Measurements from ENCODE around the gene SLC8A1. TPM values are rescaled to one million over a fixed set of nuclear protein-coding genes. Genes with fewer than 3 reads are reported as not detected.

The SLC8A1 gene
- total RNA-seq, 2 experiments from 2014 or later = 0.47 to 0.59 TPM

- Histone ChIP-seq H3K4me3 (ENCODE audit: low read length) (no peak overlapping the region), H3K36me3 (ENCODE audit: insufficient read depth, low read length) (no peaks in the 10 kb centered on the region), H3K27ac (ENCODE audit: low read depth in 1 of 2, low read length in 2 of 2) (no peak overlapping the region), H3K4me1 (ENCODE audit: insufficient read depth, low read length) (no peaks in the 10 kb centered on the region), H3K27me3 (ENCODE audit: control insufficient read depth in 1 of 2, insufficient read depth in 2 of 2, low read length in 2 of 2) (no peaks in the 10 kb centered on the region), H3K9me3 (ENCODE audit: control insufficient read depth in 1 of 2, insufficient read depth in 1 of 2, low read length in 2 of 2) (no peaks in the 10 kb centered on the region)
- intact Hi-C loops (cut with DNase I, micrococcal nuclease) = no loop called here
- no peak overlapping the region for H3K4me3 Mint-ChIP-seq
- H3K27ac Mint-ChIP-seq = no peak overlapping the region
- no peaks in the 10 kb centered on the region for H3K27me3 Mint-ChIP-seq
- no peaks in the 10 kb centered on the region for H3K4me1 Mint-ChIP-seq (ENCODE audit: low read depth)
- DNase-seq (no peak), ATAC-seq (ENCODE audit: poor library complexity) (no peak)
- POLR2A ChIA-PET = no interaction called here
- no peaks in the 10 kb centered on the region for H3K9me3 Mint-ChIP-seq
- TF ChIP-seq CTCF (IDR thresholded peaks at IDR 0.05) = no peak
- no peaks in the 10 kb centered on the region for H3K36me3 Mint-ChIP-seq (ENCODE audit: low read depth)
- CTCF ChIA-PET = no interaction called here
Measured at GRCh38 chr2:40358783-40359182, 93.1 kb downstream of the SLC8A1 start.

- CTCF ChIA-PET = no interaction called here
- no peak for ATAC-seq (ENCODE audit: poor library complexity)
Measured at GRCh38 chr2:40357667-40358066, 94.2 kb downstream of the SLC8A1 start.

GRCh38 chr2:40355451-40355850 is 96.4 kb downstream of the SLC8A1 start:
- intact Hi-C loops (cut with DNase I, micrococcal nuclease) = no loop called here
- Mint-ChIP-seq H3K4me1 (ENCODE audit: low read depth) (no peaks in the 10 kb centered on the region), H3K27ac (no peak overlapping the region), H3K9me3 (no peaks in the 10 kb centered on the region), H3K36me3 (ENCODE audit: low read depth) (no peaks in the 10 kb centered on the region), H3K4me3 (no peak overlapping the region), H3K27me3 (no peaks in the 10 kb centered on the region)
- no peak overlapping the region for H3K4me3 ChIP-seq (ENCODE audit: low read length)
- no peaks in the 10 kb centered on the region for H3K36me3 ChIP-seq (ENCODE audit: insufficient read depth, low read length)
- no peak overlapping the region for H3K27ac ChIP-seq (ENCODE audit: low read depth in 1 of 2, low read length in 2 of 2)
- H3K9me3 ChIP-seq (ENCODE audit: control insufficient read depth in 1 of 2, insufficient read depth in 1 of 2, low read length in 2 of 2) = no peaks in the 10 kb centered on the region
- CTCF ChIA-PET = no interaction called here
- DNase-seq (no peak), ATAC-seq (ENCODE audit: poor library complexity) (no peak)
- no peak for TF ChIP-seq CTCF (IDR thresholded peaks at IDR 0.05)
- POLR2A ChIA-PET = no interaction called here
- H3K27me3 ChIP-seq (ENCODE audit: control insufficient read depth in 1 of 2, insufficient read depth in 2 of 2, low read length in 2 of 2) = no peaks in the 10 kb centered on the region
- H3K4me1 ChIP-seq (ENCODE audit: insufficient read depth, low read length) = no peaks in the 10 kb centered on the region

More at GRCh38 chr2:40357667-40358066, 94.2 kb downstream of the SLC8A1 start:
- Mint-ChIP-seq H3K27ac (no peak overlapping the region), H3K27me3 (no peaks in the 10 kb centered on the region), H3K9me3 (no peaks in the 10 kb centered on the region), H3K4me1 (ENCODE audit: low read depth) (no peaks in the 10 kb centered on the region), H3K36me3 (ENCODE audit: low read depth) (no peaks in the 10 kb centered on the region), H3K4me3 (no peak overlapping the region)
- Histone ChIP-seq H3K9me3 (ENCODE audit: control insufficient read depth in 1 of 2, insufficient read depth in 1 of 2, low read length in 2 of 2) (no peaks in the 10 kb centered on the region), H3K4me3 (ENCODE audit: low read length) (no peak overlapping the region), H3K4me1 (ENCODE audit: insufficient read depth, low read length) (no peaks in the 10 kb centered on the region), H3K27me3 (ENCODE audit: control insufficient read depth in 1 of 2, insufficient read depth in 2 of 2, low read length in 2 of 2) (no peaks in the 10 kb centered on the region), H3K36me3 (ENCODE audit: insufficient read depth, low read length) (no peaks in the 10 kb centered on the region), H3K27ac (ENCODE audit: low read depth in 1 of 2, low read length in 2 of 2) (no peak overlapping the region)
- TF ChIP-seq CTCF (IDR thresholded peaks at IDR 0.05) = no peak
- POLR2A ChIA-PET = no interaction called here
- intact Hi-C loops (cut with DNase I, micrococcal nuclease) = no loop called here
- DNase-seq = no peak
